ENCODE measurements around the gene TIE1. TPM values are rescaled to one million over a fixed set of nuclear protein-coding genes. Genes with fewer than 3 reads are reported as not detected.
A peak's percentile ranks its signal among the peaks of the same experiment; 100 is the strongest.

The TIE1 gene
- total RNA-seq, 1 experiment from 2014 or later = 3.2 TPM

DNA sequence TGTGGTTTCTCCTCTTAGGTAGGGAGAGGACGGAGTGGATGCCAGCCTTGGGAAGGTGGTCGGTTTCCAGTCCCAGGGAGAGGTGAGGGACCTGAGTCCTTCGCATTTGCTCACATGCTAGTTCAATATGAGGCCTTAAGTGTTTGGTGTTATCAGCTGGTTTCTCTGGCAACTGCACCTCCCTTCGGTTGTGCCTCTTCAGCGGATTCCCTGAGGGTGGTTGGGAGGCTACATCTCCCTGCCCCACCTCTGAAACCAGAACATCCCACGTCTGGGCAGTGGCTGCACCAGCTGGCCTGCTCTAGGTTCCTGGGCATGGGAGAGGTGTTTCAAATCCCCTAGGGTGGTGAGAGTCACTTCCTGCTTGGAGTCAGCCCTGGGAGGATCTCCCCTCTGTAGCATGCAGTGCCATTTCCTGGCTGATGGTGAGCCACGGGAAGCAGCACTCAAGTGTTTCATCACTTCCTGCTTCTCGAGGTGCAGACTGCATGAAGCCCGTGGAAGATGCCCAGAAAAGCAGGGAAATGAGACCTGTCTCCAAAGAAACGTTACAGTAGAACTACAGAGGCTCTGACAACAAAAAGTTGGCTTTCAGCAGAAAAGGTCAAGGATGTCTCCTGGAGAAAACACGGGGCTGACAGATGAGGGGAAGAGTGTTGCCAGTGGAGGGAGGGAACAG is 26.5 kb upstream of the TIE1 start:
- peak; percentile 59 for DNase-seq (ENCODE audit: low spot score)

DNA sequence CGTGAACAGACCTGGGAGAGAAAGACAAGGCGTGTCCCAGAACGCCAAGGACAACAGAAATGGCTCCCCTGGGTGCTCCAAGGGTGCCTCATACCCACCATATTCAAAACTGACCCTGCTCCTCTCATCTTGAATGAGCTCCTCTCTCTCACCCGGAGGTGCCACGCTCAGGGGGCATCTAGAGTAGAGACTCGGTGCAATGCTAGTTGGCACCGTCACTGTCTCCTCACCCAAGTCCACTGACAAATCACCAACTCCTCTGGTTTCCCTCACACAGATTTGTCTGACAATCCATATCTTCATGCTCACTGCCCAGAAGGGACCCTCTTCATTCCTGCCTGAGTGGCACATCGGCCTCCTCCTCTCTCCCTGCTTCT is 26.0 kb upstream of the TIE1 start:
- no peak for DNase-seq (ENCODE audit: low spot score)

DNA sequence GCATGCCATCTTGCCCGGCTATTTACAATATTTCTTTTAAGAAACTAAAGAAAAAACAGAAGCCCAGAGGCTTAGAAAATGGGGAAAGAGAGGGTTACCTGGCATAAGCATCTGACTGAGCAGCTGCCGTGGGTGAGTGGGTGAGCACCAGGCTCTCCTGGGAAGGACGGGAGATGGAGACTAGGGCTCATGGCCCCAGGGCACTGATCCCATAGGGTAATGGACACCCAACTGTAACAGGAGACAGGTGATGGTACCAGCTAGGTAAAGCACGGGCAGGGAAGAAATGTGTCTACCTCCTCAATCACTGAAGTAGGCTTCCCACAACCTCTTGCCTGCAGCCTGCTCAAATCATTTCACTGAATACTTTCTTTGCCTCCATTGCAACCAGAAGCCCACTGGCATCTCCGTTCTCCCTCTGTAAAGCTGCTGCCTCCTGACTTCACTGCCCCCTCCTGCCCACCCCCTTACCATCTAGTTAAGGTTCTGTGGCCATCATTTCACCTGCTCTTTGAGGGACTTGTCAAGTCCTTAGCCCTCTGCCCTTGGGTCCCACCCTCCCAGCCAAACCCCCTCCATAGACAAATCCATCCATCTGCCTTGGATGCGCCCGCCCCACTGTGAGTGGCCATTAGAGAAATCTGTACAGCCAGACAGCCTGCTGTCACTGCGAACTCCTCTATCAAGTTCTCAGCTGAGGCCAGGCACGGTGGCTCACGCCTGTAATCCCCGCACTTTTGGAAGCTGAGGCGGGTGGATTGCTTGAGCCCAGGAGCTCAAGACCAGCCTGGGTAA is 24.8 kb upstream of the TIE1 start:
- no peak for DNase-seq (ENCODE audit: low spot score)

DNA sequence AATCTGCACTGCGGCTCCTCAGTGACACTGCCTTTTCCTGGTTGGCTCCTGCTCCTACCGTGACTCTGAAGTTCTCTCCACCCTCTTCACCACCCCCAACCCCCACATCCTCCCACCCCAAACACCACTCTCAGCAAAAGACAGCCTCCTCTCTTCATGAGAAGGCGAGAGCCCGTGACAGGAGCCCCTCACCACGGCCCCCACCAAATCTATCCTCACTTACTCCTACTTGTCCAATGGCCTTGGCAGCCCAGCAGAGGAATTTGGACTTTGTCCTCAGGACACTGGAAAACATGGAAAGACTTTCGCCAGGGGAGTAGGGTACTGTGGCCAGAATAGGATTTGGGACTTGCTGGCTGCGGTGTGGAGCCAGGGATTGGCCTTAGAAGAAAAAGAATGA is 24.1 kb upstream of the TIE1 start:
- DNase-seq (ENCODE audit: low spot score) = no peak

DNA sequence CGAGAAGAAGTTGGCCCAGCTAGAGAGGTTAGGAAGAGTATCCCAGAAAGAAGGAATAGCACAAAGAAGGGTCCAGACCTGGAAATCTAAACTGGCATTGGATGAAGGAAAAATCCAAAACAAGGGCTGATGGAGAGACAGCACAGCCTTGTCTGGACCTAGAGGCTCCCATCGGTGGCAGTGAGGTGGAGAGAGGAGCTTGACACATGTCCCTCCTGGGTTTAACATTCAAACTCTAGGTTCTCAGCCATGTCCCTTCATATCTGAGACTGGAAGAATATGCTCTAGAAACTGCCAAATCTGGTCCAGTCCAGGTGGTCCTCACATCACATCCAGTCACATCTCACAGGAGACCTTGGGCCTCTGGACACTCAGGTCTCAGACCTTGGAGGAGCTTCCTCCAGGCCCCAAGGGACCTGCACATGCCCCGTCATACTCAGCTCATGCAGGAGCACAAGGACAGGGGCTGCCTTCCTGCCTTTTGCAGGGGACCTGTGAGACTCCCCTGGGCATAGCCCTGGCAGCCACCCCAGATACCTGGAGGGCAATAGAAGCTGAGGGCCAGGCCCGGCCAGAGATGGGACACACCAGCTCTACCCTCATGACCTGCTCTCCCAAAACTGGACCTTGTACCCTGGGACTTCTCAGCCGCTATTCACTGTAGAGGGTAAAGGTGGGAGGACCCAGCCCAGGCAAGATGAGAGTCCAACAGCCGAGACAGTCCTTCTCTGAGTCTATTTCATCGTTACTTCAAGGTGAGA is 23.5 kb upstream of the TIE1 start:
- DNase-seq (ENCODE audit: low spot score) = no peak

DNA sequence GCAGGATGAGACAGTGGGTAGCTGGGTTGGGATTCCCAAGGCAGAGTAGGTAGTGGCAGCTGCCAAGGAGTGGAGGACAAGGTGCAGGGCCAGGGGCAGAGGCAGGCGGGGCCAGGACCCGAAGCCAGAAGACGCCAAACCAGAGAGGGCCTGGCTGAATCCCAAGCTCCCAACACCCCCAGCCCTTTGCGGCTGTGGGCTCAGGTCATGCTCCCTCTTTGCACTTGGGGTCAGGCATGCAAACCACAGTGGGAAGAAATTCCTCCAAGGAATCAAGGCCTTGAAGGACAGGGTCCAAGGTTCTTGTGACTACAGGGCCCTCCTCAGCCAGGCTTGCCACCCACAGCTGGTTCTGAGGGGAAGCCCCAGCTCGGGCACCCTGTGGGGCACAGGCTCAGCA is 21.6 kb upstream of the TIE1 start:
- DNase-seq (ENCODE audit: low spot score) = no peak

DNA sequence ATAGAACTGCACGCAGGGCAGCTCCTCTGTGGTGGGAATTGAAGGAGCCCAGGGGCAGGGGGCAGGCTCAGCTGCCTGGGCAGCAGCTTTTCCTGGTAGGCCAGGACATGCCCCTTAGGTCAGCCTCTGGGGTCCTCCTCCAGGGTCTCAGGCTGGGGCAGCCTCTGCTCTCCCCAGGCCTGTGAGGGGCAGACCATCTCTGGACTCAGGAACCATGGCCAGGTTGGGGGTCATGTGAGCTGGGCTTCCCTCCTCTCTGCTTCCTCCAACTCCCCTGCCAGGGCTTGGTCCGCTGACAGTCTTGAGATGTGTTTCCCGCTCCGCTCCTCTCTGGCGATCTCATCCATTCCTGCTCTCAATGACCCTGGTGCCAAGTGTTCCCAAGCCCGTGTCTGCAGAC is 21.1 kb upstream of the TIE1 start:
- no peak for DNase-seq (ENCODE audit: low spot score)

DNA sequence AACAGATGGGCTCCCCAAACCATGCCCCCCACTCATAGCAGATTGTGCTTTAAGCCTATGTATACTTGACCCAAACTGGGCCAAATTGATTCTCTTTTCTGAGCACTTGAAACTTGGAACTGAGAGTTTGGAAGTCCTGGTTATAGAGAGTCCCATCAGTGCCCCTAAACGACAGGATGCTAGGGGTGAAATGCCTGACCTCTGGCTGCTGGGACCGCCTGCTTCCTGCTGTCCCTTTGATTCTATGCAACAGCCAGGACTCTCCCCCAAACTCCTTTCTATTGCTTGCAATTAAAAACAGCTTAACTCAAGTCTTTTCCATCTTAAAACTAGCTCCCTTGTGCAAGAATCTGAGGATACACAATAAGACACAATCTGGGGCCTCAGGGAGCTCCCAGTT is 20.1 kb upstream of the TIE1 start:
- no peak for DNase-seq (ENCODE audit: low spot score)

DNA sequence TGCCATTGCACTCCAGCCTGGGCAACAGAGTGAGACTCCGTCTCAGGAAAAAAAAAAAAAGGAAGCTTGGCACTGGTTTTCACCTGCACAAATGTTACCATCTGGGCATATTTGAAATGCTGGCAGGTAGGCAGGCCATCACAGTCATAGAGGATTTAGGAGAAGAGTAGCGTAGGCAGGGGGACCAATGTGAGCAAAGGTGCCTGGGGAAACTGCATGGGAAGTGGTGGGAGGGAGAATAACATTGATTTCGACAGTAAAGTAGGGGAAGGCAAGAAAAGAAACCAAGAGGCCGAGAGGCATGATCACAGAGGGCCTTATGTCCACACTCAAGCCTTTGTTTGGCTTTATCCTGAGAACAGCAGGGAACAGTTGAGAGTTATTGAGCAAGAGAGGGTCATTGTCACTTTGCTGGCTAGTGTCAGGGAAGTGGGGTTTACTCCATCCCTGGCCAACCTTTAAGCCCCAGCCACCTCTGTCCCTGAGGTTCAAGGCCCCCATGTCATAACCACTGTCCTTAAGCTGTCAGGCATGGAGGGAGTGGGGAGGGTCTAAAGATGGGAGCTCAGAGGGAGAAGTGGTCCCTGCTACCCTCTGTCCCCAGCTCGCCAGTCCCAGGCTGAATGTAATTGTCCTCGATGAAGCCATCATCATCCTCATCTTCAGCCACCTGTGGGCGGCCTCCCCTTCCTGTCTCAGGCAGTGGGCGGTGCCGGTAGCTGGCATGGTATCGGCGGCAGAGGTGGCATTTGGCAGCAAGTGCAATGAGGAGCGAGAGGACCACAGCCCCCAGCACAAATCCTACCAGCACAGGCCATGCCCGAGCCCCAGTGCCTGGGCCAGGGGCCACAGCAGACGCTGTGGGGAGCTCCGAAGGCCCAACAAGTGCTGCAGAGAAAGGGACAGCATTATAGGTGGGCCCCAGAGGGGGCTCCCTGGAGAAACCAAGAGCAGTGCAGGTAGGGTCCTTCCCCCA is 18.3 kb upstream of the TIE1 start:
- DNase-seq (ENCODE audit: low spot score) = no peak

DNA sequence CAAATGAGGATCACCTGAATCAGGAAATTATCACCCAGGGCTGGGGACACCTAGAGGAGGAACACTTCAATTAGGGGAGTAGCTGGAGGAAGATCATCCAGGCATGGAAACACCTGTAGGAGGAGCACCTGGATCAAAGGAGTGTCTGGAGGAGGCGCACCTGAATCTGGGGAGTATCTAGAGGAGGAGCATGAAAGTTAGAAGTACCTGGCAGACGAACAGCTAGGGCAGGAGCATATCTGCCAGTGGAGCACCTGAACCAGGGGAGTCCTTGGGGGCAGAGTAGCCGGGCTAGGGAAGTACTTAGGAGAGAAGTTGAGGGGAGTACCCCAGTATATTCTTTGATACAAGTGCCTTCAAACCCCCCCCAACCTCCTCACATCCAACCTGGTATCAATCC is 16.7 kb upstream of the TIE1 start:
- DNase-seq (ENCODE audit: low spot score) = no peak

DNA sequence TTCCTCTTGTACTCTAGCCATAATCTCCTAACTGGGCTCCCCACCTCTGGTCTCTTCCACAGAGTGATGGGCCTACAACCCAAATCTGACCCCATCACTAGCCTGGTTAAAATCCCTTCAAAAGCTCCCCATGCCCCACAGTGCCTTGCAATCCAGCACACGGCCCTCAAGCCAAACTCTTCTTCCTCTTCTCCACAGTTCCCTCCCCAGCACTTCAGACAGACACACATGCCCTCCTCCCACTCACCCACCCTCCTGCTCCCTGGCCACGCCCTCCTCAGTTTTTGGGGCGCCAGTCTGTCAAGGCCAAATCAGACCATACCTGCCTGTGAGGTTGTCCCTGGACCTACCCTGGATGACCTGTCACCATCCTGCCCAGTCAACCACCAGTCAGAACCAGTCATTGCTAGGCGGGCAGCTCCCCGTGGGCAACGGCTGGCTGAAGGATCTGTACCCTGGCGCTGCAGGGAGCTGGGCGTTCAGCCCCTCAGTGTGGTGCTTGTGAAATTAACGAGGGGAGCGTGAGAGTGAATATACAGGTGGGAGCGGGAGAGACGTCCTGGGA is 16.2 kb upstream of the TIE1 start:
- no peak for DNase-seq (ENCODE audit: low spot score)

DNA sequence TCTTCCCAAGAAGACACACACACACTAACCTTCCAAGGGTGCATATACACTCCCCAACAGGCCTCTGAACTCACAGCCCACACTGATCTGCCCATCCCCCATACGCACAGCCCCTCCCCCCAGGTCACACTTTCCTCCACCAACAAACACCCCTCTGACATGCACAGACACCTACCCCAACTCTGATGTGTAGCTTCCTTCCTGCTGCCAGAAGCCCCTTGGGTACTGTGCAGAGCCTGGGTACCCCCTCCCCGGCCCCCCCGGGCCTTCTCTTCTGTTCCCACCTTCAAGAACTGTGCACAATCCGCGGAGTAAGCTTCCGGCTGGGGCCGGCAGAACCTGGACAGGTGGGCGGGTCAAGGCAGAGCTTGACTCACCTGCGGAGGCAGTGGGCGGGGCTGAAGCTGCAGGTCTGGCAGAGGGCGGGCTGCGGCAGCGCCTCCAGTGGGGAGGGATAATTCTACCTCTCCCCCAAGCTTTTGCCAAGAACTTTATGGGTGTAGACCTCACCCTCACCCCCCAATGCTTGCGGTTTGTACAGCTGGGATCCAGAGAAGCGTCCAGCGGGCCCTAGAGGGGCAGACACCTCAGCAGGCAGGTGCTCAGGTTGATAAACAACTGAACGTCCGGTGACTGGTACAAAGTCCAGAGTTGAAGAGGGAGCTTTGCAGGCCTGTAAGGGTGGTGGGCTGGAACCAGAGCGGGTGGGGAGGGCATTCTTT is 15.4 kb upstream of the TIE1 start, which contains the start of gene C1orf210:
C1orf210 (minus strand) TSS at position 313 of the 722 bp plus-strand sequence. CDS start 2,311 bp downstream, outside the sequence.
- no peak for DNase-seq (ENCODE audit: low spot score)

DNA sequence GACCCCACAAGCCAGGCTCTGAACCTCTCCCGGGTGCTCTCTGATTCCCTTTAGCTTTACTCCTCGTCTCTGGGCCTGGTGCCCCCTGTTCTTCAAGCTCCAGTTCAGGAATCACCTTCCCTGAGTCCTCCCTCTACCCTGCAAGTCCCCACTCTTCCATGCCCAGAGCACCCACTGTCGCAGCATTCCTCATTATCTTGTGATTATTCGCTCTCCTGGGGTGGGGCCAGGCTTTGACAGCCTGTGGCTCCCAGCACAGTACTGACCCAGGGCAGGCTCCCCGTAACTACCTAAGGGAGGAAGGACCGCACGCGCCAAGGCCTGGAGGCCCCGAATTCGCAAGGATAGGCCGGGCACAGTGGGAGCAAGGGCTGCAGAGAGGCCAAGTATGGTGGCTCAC is 14.7 kb upstream of the TIE1 start:
- DNase-seq (ENCODE audit: low spot score) = no peak

DNA sequence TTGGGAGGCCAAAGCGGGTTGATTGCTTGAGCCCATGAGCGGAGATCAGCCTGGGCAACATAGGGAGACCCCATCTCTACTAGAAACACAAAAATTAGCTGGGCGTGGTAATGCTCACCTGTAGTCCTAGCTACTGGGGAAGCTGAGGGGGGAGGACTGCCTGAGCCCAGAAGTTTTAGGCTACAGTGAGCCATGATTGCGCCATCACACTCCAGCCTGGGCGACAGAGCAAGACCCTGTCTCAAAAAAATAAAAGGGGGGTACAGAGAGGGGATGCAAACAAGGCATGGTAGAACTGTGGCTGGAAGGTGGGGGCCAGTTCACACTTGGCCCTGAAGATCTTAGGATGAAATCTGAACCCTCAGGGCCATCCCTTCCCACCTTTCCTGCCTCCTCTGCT is 14.2 kb upstream of the TIE1 start:
- no peak for DNase-seq (ENCODE audit: low spot score)

DNA sequence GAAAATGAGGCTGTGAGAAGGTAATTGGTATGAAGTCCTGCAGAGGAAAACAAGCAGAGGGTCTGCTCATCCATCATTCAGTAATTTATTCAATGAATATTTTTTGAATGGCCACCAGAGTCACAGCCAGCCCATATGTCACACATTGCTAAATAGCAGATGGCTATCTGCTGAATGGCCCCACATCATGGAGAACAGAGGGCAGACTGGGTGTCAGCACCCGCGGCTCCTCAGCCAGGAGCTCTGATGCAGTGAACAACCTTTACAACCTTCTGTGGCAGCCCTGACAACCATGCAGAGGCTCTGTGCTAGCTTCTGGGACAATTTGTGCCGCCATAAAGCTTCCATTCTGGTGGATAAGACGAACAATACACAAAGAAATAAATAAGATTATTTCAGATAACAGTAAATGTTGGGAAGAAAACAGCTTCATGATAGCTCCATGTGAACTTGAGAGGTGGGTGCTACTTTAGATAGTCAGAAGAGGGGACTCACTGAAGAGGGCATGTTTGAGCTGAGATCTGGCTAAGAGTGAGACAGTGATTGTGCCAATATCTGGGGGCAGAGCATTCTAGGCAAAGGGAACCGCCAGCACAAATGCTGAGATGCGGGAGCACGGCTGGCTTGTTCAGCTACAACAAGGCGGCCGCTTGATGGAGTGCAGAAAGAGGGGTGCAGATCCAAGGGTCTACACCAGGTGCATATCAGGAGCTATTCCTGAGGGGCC is 12.6 kb upstream of the TIE1 start:
- no peak for DNase-seq (ENCODE audit: low spot score)

DNA sequence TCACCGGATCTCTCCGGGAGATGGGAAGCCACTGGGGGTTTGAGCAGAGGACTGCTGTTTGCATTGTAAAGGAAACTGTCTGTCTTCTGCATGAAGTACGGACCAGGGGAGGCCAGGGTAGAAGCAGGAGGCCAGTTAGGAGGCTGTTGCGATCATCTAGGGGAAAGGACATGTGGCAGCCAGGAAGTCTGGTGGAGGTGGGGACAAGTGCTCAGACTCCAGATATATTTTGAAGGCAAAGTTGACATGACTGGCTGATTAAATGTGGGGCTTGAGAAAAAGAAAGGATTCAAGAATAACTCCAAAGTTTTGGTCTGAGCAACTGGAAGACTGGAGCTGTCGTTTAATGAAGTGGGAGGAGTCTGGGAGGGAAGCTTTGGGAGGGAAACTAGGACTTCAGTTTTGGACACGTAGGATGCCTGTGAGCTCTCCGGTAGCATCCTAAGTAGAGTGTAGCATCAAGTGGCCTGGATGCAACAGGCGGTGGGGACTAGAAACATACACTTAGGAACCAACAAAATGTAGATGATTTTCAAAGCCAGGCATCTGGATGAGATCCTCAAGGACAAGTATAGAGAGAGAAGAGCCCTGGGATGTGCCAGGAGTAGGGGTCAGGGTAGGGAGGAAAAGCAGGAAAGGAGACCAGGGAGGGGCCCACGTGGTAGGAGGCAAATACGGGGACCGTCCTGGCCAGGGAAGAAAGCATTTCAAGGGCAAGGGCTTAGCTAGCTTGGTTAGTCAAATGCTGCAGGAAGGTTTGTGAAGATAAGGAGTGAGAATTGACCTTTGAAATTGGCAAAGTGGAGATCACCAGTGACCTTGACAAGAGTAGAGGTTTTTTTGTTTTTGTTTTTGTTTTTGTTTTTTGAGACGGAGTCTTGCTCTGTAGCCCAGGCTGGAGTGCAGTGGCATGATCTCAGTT is 11.7 kb upstream of the TIE1 start:
- no peak for DNase-seq (ENCODE audit: low spot score)

DNA sequence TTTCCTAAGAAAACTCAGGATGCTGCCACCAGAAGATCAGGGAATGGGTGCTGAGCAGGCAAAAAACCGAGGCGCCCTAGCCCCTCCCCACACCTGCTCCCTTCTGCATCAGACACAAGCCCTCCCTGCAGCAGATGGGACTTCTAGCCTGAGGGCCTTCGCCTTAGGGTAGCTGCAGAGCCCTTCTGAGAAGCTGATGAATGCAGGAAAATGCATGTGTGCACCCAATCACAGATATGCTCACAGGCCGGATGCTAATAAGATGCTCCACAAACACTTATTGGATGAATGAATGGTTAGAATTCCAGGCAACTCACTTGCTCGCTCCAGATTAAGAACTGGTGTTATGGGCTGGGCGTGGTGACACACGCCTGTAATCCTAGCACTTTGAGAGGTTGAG is 8.6 kb upstream of the TIE1 start:
- no peak for DNase-seq (ENCODE audit: low spot score)

DNA sequence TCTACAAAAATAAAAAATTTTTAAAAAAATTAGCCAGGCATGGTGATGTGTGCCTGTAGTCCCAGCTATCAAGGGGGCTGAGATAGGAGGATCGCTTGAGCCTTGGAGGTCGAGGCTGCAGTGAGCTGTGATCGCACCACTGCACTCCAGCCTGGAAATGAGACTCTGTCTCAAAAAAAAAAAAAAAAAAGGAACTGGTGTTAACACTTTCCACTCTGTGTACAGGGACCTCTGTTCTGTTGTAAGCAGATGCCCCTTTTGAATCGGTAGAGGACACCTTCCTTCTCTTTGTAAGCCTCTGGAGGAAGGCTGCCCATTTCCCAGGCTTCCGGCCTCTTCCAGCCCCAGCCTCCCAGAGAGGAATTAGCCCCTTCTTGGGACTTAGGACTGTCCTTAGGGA is 8.1 kb upstream of the TIE1 start:
- DNase-seq (ENCODE audit: low spot score) = no peak

DNA sequence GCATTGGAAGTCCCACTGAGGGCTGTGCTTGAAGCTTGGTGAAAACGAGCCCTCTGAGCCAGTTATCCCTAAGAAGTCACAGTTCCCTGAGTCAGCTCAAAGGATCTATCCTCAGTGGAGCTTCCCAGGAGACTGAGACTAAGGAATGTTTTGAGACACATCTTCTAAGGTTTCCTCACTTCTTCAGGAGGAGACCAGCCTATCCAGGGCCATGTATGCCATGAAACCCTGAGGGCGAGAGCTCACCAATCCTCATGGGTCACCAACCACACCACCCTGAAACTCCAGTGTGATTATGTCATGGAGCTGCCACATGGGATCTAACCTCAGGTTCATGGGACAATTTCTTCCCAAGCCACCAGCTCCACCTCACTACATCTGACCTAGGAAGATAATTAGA is 7.6 kb upstream of the TIE1 start:
- DNase-seq (ENCODE audit: low spot score) = no peak
